ENCODE results near the gene HOXA9.

DNA sequence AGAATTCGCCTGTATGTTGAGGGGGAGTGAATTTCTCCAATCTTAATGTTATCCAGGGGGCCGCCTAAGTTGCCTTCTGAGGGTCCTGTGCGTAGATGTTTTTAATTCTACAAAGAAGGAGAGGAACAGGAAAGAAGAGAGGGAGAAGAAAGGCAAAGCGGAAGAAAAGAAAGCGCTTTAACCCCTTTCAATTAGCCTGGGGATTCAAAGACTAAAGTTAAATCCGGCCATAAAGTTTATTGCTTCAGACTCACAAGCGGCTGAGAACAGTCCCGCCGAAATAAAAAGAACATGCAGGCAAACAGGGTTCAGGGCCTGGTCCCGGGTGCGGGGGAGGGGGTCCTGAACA, 26.4 kb downstream of the HOXA9 start:
- no peak for TF ChIP-seq POLR2A (IDR thresholded peaks at IDR 0.05)
- TF ChIP-seq, protein P1, sequence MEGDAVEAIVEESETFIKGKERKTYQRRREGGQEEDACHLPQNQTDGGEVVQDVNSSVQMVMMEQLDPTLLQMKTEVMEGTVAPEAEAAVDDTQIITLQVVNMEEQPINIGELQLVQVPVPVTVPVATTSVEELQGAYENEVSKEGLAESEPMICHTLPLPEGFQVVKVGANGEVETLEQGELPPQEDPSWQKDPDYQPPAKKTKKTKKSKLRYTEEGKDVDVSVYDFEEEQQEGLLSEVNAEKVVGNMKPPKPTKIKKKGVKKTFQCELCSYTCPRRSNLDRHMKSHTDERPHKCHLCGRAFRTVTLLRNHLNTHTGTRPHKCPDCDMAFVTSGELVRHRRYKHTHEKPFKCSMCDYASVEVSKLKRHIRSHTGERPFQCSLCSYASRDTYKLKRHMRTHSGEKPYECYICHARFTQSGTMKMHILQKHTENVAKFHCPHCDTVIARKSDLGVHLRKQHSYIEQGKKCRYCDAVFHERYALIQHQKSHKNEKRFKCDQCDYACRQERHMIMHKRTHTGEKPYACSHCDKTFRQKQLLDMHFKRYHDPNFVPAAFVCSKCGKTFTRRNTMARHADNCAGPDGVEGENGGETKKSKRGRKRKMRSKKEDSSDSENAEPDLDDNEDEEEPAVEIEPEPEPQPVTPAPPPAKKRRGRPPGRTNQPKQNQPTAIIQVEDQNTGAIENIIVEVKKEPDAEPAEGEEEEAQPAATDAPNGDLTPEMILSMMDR (IDR thresholded peaks at IDR 0.05) = no peak
